Skeletal muscle tissue (tissue), 4 donors: ENCODE results near the gene BMF. TPM values are rescaled to one million over a fixed set of nuclear protein-coding genes. Genes with fewer than 3 reads are reported as not detected.
"Not testable (repeated sequence)": the region's sequence is repeated elsewhere in the genome, so short reads cannot be mapped to it uniquely, and the experiment has no call there.

Experiments
- H3K27ac ChIP-seq: one replicate; pipeline ENCODE4 v1.7.0; 2013; ENCODE audit warnings: mild to moderate bottlenecking, low read depth, low read length, inconsistent platforms
- H3K27me3 ChIP-seq, 3 donors: one replicate each; pipeline ENCODE4 v1.7.0; 2013; ENCODE audit warnings: low read length in 3 of 3; ENCODE audit not compliant: control insufficient read depth in 3 of 3, insufficient read depth in 3 of 3
- H3K36me3 ChIP-seq, 3 donors: one replicate each; pipeline ENCODE4 v1.7.0; 2013; ENCODE audit warnings: low read length in 3 of 3; ENCODE audit not compliant: control insufficient read depth in 3 of 3, insufficient read depth in 3 of 3
- H3K4me1 ChIP-seq, 3 donors: one replicate each; pipeline ENCODE4 v1.7.0; 2013; ENCODE audit warnings: low read length in 3 of 3, mild to moderate bottlenecking in 3 of 3; ENCODE audit not compliant: control insufficient read depth in 3 of 3, insufficient read depth in 3 of 3
- H3K4me3 ChIP-seq, 3 donors: one replicate each; pipeline ENCODE4 v1.7.0; 2013; ENCODE audit warnings: low read length in 3 of 3
- H3K9ac ChIP-seq, 3 donors: one replicate each; pipeline ENCODE4 v1.7.0; 2013; ENCODE audit warnings: low read length in 3 of 3, mild to moderate bottlenecking in 3 of 3, moderate library complexity in 2 of 3, low read depth in 1 of 3
- H3K9me3 ChIP-seq, 3 donors: one replicate each; pipeline ENCODE4 v1.7.0; 2013; ENCODE audit warnings: low read length in 3 of 3; ENCODE audit not compliant: control insufficient read depth in 3 of 3
- total RNA-seq: library from RNA; depleted of rRNA; stranded (reverse); fragments of >200 nt; gene quantifications from one replicate; pipeline ENCODE4 v1.2.3, GENCODE V29; 2014
- donor health status: Osteomylitis.

The BMF gene
- total RNA-seq, 1 donor from 2014 or later: 8.4 TPM

GRCh38 chr15:40128766-40129660 lies 20.3 kb upstream of the BMF start:
- Histone ChIP-seq H3K4me3 (no peak overlapping the region), H3K27me3 (peaks cover 7 to 18% (median 10%) of the 10 kb centered on the region in 3 donors), H3K27ac (no peak overlapping the region), H3K9me3 (no peaks in the 10 kb centered on the region), H3K9ac (no peak overlapping the region), H3K36me3 (no peaks in the 10 kb centered on the region), H3K4me1 (no peaks in the 10 kb centered on the region)

- H3K4me3 ChIP-seq: no peak overlapping the region
- no peaks in the 10 kb centered on the region for H3K4me1 ChIP-seq
- H3K36me3 ChIP-seq: no peaks in the 10 kb centered on the region
- no peak overlapping the region for H3K9ac ChIP-seq
- H3K9me3 ChIP-seq: no peaks in the 10 kb centered on the region
- H3K27ac ChIP-seq: no peak overlapping the region
- H3K27me3 ChIP-seq: peaks cover under 1 to 12% (median 7%) of the 10 kb centered on the region in 3 donors
These were observed 17.3 kb upstream of the BMF start for GRCh38 chr15:40125950-40126349.

DNA sequence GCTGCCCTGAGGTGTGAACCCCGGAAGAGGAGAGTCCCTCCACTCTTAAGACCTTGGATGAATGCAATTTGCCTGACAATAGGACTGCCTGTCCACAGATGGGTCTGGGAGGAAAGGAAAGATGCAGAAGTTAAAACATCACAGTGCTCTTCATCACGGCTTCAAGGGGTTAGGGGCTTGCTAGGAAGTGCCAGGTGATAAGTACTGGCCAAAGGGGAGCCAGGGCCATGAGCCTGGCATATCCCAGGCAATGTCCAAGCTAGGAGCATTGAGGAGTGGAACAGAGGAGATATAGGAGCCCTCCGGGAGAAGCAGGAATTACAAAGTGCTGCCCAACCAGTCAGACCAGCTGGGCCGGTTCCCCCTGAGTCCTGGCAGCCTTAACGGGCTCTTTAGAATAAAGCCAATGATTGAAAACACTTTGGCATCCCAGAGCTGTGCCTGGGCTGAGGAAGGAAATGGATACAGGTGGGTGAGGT lies 16.2 kb upstream of the BMF start:
- not testable (repeated sequence) for H3K4me3 ChIP-seq, H3K27ac ChIP-seq, H3K4me1 ChIP-seq, H3K9me3 ChIP-seq, H3K36me3 ChIP-seq, H3K9ac ChIP-seq, H3K27me3 ChIP-seq

GRCh38 chr15:40124333-40124732 lies 15.7 kb upstream of the BMF start:
- not testable (repeated sequence) for H3K27ac ChIP-seq, H3K36me3 ChIP-seq, H3K27me3 ChIP-seq, H3K4me3 ChIP-seq, H3K9ac ChIP-seq, H3K4me1 ChIP-seq, H3K9me3 ChIP-seq

DNA sequence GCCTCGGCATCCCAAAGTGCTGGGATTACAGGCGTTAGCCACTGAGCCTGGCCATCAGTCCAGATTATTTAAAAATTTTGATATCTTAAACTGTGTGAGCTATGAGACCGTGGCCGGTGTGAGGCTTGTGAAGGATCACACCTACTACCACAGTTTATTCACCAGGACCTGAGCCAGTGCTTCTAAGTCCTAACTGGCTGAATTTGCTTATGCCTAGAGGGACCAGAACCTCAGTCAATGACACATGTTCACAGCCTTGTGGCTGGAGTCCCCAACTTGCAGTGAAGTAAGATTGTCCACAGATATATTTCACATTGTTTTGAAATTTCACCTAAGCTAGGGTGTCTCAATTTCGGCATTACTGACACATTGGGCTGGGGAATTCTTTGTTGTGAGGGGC lies 15.2 kb upstream of the BMF start:
- H3K9ac ChIP-seq, H3K4me3 ChIP-seq, H3K27ac ChIP-seq, H3K27me3 ChIP-seq, H3K36me3 ChIP-seq, H3K9me3 ChIP-seq, H3K4me1 ChIP-seq: not testable (repeated sequence)

DNA sequence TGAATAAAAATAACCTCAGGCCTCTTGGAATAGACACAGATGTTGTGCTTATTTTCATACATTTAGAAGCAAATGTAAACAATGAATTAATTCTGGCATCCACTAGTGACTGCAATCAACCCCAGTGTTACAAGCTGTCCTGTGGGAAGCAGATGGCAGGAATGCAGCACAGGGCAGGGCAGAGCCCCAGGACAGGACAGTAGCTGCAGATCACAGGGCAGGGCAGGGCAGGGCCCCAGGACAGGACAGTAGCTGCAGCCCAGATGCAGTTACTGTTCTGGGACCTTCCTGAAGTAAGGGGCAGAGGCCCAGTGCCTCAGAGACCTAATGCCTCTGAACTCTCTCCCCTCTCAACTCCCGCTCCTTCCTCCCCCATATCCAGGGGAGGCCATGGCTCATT lies 14.3 kb upstream of the BMF start:
- not testable (repeated sequence) for H3K4me1 ChIP-seq, H3K4me3 ChIP-seq, H3K27ac ChIP-seq, H3K9ac ChIP-seq, H3K27me3 ChIP-seq, H3K9me3 ChIP-seq, H3K36me3 ChIP-seq

DNA sequence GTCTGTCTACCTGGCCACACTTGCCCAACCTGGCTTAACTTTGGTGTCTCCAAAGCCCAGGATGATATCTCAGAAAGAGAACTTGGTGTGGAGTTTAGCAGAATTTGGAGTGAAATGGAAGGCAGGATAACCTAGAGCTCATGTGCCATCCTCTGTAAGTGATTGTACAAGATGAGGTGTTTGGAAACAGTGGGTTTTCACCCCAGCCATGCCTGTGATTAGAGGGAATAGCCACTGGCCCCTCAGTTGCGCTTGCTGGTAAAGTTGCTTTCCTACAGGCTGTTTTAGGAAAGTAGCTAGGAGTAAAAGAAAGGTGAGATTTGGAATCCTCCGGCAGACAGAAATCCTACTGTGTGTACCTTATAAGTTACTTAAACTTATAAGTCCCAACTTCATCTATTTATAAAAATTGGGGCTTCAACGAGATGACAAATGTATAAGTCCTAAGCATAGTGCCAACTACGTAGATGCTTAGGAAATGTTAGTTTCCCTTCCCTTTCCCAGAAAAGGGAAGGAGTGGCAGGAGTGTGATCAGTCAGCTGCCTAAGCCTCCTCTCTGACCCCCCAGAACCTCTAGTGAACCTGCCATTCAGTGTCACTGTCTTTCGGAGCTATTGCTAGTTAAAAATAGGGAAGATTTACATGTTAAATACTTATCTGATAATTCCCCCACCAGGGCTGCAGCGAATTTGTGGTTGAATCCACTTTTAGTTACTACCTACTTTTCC lies 13.4 kb upstream of the BMF start:
- Histone ChIP-seq H3K27me3 (no peaks in the 10 kb centered on the region), H3K4me1 (no peaks in the 10 kb centered on the region)

GRCh38 chr15:40118473-40118872 lies 9.8 kb upstream of the BMF start:
- Histone ChIP-seq H3K9ac (no peak overlapping the region), H3K9me3 (no peaks in the 10 kb centered on the region), H3K27ac (no peak overlapping the region), H3K27me3 (no peaks in the 10 kb centered on the region), H3K4me1 (no peaks in the 10 kb centered on the region), H3K36me3 (no peaks in the 10 kb centered on the region), H3K4me3 (no peak overlapping the region)

More for the DNA sequence above, 13.4 kb upstream of the BMF start:
- Histone ChIP-seq H3K4me3 (no peak overlapping the region), H3K9ac (no peak overlapping the region), H3K36me3 (no peaks in the 10 kb centered on the region), H3K9me3 (no peaks in the 10 kb centered on the region), H3K27ac (no peak overlapping the region)

DNA sequence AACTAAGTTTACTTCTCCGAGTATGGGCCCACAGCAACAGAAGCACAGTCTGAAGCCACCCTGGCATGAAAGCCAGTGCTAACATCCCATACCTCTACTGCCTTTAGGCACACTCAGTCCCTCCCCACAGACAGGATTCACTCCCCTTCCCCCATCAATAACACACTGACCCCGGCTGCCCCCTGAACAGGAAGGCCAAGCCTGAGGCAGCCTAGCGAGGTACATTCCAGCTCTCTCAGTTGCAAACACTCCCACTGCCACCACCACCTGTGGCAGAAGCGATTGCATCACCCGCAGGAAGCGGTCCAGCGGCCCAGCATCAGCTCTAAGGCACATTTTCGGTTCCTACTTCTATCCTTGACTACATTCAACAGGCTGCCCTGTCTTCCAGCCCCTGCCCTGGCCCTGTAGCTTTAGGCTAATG lies 7.0 kb upstream of the BMF start:
- no peaks in the 10 kb centered on the region for H3K9me3 ChIP-seq
- H3K27ac ChIP-seq: no peak overlapping the region
- peaks cover 0 to 3% (median 2%) of the 10 kb centered on the region in 3 donors for H3K27me3 ChIP-seq
- no peaks in the 10 kb centered on the region for H3K4me1 ChIP-seq
- H3K9ac ChIP-seq: no peak overlapping the region
- no peaks in the 10 kb centered on the region for H3K36me3 ChIP-seq
- no peak overlapping the region for H3K4me3 ChIP-seq

DNA sequence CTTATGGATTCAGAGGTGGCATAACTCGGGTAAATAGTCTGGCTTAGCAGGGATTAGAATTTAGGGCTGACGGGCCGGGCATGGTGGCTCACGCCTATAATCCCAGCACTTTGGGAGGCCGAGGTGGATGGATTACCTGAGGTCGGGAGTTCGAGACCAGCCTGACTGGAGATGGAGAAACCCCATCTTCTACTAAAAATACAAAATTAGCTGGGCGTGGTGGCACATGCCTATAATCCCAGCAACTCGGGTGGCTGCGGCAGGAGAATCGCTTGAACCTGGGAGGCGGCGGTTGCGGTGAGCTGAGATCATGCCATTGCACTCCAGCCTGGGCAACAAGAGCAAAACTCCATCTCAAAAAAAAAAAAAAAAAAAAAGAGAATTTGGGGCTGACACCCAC lies 6.4 kb upstream of the BMF start:
- not testable (repeated sequence) for H3K9ac ChIP-seq, H3K36me3 ChIP-seq, H3K27me3 ChIP-seq, H3K4me3 ChIP-seq, H3K9me3 ChIP-seq, H3K27ac ChIP-seq, H3K4me1 ChIP-seq
